SU-DHL-6 (cell line): Measurements from ENCODE around the gene GRB14.

ENCODE experiments used
- EZH2phosphoT487 ChIP-seq: fragments of 200-600 bp; sonication (generic), shearing (Covaris generic); conservative IDR thresholded peaks from 2 replicates; pipeline ENCODE4 v1.6.1; 2018; ENCODE audit warnings: mild to moderate bottlenecking, antibody characterized with exemption, low read length, moderate library complexity, mixed read lengths
- TF ChIP-seq, protein P1 (sequence below): fragments of 200-600 bp; sonication (generic); IDR thresholded peaks from one replicate; pipeline ENCODE4 v1.5.1; 2017; ENCODE audit warnings: antibody characterized with exemption, mild to moderate bottlenecking, low read length, moderate library complexity; ENCODE audit not compliant: insufficient read depth, poor library complexity, severe bottlenecking

DNA sequence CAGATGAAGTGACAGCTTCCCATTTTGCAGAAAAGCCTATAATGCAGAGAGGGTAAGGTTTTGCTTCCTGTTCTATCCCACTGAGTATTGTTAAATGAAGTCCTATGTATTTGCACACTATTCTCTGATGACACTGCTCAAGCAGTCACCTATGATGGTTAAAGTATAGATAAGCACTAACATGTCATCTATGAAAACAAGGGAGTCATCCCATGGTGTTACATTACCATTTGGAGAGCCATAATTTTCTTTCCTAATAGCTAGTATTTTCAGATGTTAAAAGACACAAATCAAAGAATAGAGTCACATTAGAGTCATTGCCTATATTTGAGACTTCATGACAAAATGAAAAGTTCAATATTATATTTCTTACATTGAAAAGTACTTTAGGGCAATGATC lies 42.8 kb upstream of the GRB14 start:
- TF ChIP-seq, protein P1, sequence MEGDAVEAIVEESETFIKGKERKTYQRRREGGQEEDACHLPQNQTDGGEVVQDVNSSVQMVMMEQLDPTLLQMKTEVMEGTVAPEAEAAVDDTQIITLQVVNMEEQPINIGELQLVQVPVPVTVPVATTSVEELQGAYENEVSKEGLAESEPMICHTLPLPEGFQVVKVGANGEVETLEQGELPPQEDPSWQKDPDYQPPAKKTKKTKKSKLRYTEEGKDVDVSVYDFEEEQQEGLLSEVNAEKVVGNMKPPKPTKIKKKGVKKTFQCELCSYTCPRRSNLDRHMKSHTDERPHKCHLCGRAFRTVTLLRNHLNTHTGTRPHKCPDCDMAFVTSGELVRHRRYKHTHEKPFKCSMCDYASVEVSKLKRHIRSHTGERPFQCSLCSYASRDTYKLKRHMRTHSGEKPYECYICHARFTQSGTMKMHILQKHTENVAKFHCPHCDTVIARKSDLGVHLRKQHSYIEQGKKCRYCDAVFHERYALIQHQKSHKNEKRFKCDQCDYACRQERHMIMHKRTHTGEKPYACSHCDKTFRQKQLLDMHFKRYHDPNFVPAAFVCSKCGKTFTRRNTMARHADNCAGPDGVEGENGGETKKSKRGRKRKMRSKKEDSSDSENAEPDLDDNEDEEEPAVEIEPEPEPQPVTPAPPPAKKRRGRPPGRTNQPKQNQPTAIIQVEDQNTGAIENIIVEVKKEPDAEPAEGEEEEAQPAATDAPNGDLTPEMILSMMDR, result no peak
- no peak for TF ChIP-seq EZH2phosphoT487
